ENCODE measurements around the gene KDM7A. TPM values are rescaled to one million over a fixed set of nuclear protein-coding genes. Genes with fewer than 3 reads are reported as not detected.

Gene KDM7A
- total and polyA plus RNA-seq, 2 experiments from 2014 or later: 0.75 to 7.0 TPM

GRCh38 chr7:140056431-140057142 is 120.2 kb downstream of the KDM7A start:
- Histone ChIP-seq H3K27me3 (no peaks in the 10 kb centered on the region), H2AFZ (no peak overlapping the region), H3K4me1 (ENCODE audit: insufficient read depth) (peaks cover 18% of the 10 kb centered on the region), H3K4me3 (no peak overlapping the region), H4K20me1 (ENCODE audit: insufficient read depth, poor library complexity, severe bottlenecking) (no peaks in the 10 kb centered on the region), H3K9me3 (ENCODE audit: low read depth) (no peaks in the 10 kb centered on the region), H3K4me2 (no peak overlapping the region), H3K27ac (no peak overlapping the region), H3K79me2 (peaks cover 29% of the 10 kb centered on the region), H3K36me3 (replicated peaks; ENCODE audit: insufficient read depth, low read depth) (no peaks in the 10 kb centered on the region), H3K9me2 (replicated peaks; ENCODE audit: insufficient read depth) (no peaks in the 10 kb centered on the region)
- no peak for DNase-seq (ENCODE audit: low spot score)
- 92% methylated on average over 5 of the region's 5 CpGs for WGBS (ENCODE audit: low lambda C conversion rate, missing lambda C conversion rate)
- no peak for TF ChIP-seq EZH2phosphoT487 (IDR thresholded peaks at IDR 0.05; ENCODE audit: low read depth, severe bottlenecking, unreplicated experiment)
- TF ChIP-seq CTCF (IDR thresholded peaks at IDR 0.05; ENCODE audit: poor library complexity): no peak
- no peak for TF ChIP-seq EZH2 (IDR thresholded peaks at IDR 0.05; ENCODE audit: borderline replicate concordance)

- peaks cover 14% of the 10 kb centered on the region for H3K4me1 ChIP-seq (ENCODE audit: insufficient read depth)
- H3K36me3 ChIP-seq (replicated peaks; ENCODE audit: insufficient read depth, low read depth): no peaks in the 10 kb centered on the region
- H3K9me2 ChIP-seq (replicated peaks; ENCODE audit: insufficient read depth): no peaks in the 10 kb centered on the region
- H3K27me3 ChIP-seq: no peaks in the 10 kb centered on the region
- TF ChIP-seq EZH2phosphoT487 (IDR thresholded peaks at IDR 0.05; ENCODE audit: low read depth, severe bottlenecking, unreplicated experiment) (no peak), CTCF (IDR thresholded peaks at IDR 0.05; ENCODE audit: poor library complexity) (no peak), EZH2 (IDR thresholded peaks at IDR 0.05; ENCODE audit: borderline replicate concordance) (no peak)
- no peak overlapping the region for H3K27ac ChIP-seq
- H3K9me3 ChIP-seq (ENCODE audit: low read depth): no peaks in the 10 kb centered on the region
- peaks cover 25% of the 10 kb centered on the region for H3K79me2 ChIP-seq
- H2AFZ ChIP-seq: no peak overlapping the region
- no peak overlapping the region for H3K4me2 ChIP-seq
- 94% methylated on average over 2 of the region's 2 CpGs for WGBS (ENCODE audit: low lambda C conversion rate, missing lambda C conversion rate)
- no peak for DNase-seq (ENCODE audit: low spot score)
- no peak overlapping the region for H3K4me3 ChIP-seq
- no peaks in the 10 kb centered on the region for H4K20me1 ChIP-seq (ENCODE audit: insufficient read depth, poor library complexity, severe bottlenecking)
Observed at GRCh38 chr7:140055833-140056232, 121.0 kb downstream of the KDM7A start.

- DNase-seq (ENCODE audit: low spot score): no peak
Observed at GRCh38 chr7:140054751-140055150, 122.0 kb downstream of the KDM7A start.

More at GRCh38 chr7:140054751-140055150, 122.0 kb downstream of the KDM7A start:
- no peak for TF ChIP-seq EZH2 (IDR thresholded peaks at IDR 0.05; ENCODE audit: borderline replicate concordance)
- no peak for TF ChIP-seq CTCF (IDR thresholded peaks at IDR 0.05; ENCODE audit: poor library complexity)
- no peak for TF ChIP-seq EZH2phosphoT487 (IDR thresholded peaks at IDR 0.05; ENCODE audit: low read depth, severe bottlenecking, unreplicated experiment)
- Histone ChIP-seq H3K27me3 (no peaks in the 10 kb centered on the region), H3K27ac (no peak overlapping the region), H4K20me1 (ENCODE audit: insufficient read depth, poor library complexity, severe bottlenecking) (no peaks in the 10 kb centered on the region), H3K9me3 (ENCODE audit: low read depth) (no peaks in the 10 kb centered on the region), H3K4me1 (ENCODE audit: insufficient read depth) (peaks cover 5% of the 10 kb centered on the region), H3K9me2 (replicated peaks; ENCODE audit: insufficient read depth) (no peaks in the 10 kb centered on the region), H3K79me2 (peaks cover 20% of the 10 kb centered on the region), H3K36me3 (replicated peaks; ENCODE audit: insufficient read depth, low read depth) (no peaks in the 10 kb centered on the region), H3K4me2 (no peak overlapping the region), H2AFZ (no peak overlapping the region), H3K4me3 (no peak overlapping the region)
- 88% methylated on average over 4 of the region's 4 CpGs for WGBS (ENCODE audit: low lambda C conversion rate, missing lambda C conversion rate)

Data from hepatocyte (in vitro differentiated cells).